ENCODE data around the gene TRAPPC3L. TPM values are rescaled to one million over a fixed set of nuclear protein-coding genes. Genes with fewer than 3 reads are reported as not detected.

Gene TRAPPC3L
- total and polyA plus RNA-seq, 10 donors, result 0.33 to 6.3 (median 2.9) TPM

DNA sequence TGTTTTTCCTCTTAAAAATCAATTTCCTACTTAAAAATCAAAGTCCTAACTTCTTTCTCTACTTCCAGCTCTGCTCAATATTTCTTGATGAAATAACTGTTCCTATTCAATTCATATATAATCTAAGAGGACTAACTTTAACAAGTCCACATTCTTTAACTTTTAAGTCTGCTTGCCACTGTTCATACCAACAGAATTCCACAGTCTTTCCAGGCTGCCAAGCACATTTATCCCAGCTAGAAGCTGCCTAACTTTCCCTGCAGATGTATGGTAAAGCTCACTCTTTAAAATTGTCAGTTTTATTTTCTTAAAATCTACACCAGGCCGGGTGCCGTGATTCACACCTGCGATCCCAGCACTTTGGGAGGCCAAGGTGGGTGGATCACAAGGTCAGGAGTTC is 72.8 kb downstream of the TRAPPC3L start:
- H3K4me3 ChIP-seq, result no peak overlapping the region
- H3K27me3 ChIP-seq (replicated peaks in 1 of 7), result no peaks in the 10 kb centered on the region
- H3K27ac ChIP-seq, result no peak overlapping the region
- no peak for TF ChIP-seq POLR2AphosphoS5 (IDR thresholded peaks at IDR 0.05)
- TF ChIP-seq, protein P1, sequence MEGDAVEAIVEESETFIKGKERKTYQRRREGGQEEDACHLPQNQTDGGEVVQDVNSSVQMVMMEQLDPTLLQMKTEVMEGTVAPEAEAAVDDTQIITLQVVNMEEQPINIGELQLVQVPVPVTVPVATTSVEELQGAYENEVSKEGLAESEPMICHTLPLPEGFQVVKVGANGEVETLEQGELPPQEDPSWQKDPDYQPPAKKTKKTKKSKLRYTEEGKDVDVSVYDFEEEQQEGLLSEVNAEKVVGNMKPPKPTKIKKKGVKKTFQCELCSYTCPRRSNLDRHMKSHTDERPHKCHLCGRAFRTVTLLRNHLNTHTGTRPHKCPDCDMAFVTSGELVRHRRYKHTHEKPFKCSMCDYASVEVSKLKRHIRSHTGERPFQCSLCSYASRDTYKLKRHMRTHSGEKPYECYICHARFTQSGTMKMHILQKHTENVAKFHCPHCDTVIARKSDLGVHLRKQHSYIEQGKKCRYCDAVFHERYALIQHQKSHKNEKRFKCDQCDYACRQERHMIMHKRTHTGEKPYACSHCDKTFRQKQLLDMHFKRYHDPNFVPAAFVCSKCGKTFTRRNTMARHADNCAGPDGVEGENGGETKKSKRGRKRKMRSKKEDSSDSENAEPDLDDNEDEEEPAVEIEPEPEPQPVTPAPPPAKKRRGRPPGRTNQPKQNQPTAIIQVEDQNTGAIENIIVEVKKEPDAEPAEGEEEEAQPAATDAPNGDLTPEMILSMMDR (IDR thresholded peaks at IDR 0.05 in 8 of 11, conservative IDR thresholded peaks at IDR 0.05 in 3 of 11), result no peak
- no peak for TF ChIP-seq POLR2A (IDR thresholded peaks at IDR 0.05)
- intact Hi-C loops (cut with DNase I; ENCODE audit: low total_unique reads), result no loop called here
- no peaks in the 10 kb centered on the region for H3K36me3 ChIP-seq
- H3K9me3 ChIP-seq, result no peaks in the 10 kb centered on the region
- WGBS, 5 donors, result 85 to 94% (median 87%) methylated on average over 3 of the region's 3 CpGs
- DNase-seq, result no peak
- H3K4me1 ChIP-seq, result peaks cover 19 to 39% (median 27%) of the 10 kb centered on the region in 6 donors

DNA sequence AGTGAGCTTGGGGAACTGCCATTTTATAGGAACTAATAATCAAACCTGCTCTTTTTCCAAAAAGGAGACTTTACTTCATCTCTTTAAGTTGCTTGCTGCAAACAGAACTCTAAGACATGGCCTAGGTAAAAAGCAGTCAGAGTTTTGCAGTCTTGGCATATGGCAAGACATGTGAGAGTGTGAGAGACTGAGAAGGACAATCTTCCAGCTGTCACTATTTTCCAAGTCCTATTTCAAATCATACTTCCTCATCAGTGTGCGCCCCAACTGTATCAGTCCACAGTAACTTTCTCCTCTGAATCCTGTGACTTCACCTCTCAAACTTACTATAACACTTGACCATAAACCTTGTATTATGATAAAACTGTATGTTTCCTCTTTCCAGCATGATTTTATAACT is 74.0 kb downstream of the TRAPPC3L start:
- no peak for DNase-seq
- H3K27me3 ChIP-seq (replicated peaks in 1 of 7), result no peaks in the 10 kb centered on the region
- no peaks in the 10 kb centered on the region for H3K9me3 ChIP-seq
- no peak overlapping the region for H3K4me3 ChIP-seq
- intact Hi-C loops (cut with DNase I; ENCODE audit: low total_unique reads), result no loop called here
- H3K27ac ChIP-seq, result peak overlapping the region in 2 of 8 donors; percentile 14 to 32
- H3K36me3 ChIP-seq, result no peaks in the 10 kb centered on the region
- 63 to 80% (median 73%) methylated on average over 1 of the region's 1 CpG for WGBS, 5 donors
- no peak for TF ChIP-seq POLR2A (IDR thresholded peaks at IDR 0.05)
- TF ChIP-seq, protein P1 (IDR thresholded peaks at IDR 0.05 in 8 of 11, conservative IDR thresholded peaks at IDR 0.05 in 3 of 11), result no peak
- no peak for TF ChIP-seq POLR2AphosphoS5 (IDR thresholded peaks at IDR 0.05)
- H3K4me1 ChIP-seq, result peaks cover 15 to 46% (median 24%) of the 10 kb centered on the region in 6 donors

DNA sequence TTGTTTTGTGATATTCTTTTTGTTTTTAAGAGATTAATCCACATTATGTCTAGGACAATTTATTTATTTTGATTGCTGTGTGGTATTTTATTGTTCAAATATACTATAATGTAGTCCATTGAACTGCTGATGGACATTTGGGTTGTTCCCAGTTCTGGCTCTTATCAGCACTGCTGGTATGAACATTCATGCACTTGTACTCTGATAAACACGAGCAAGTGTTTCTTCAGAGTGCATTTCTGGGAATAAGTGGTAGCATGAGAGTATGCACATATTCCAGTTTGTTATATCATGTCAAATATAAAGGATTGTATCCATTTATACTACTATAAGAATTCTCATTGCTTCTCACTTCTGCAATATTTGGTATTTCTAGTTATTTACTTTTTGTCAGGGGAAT is 77.2 kb downstream of the TRAPPC3L start:
- no peaks in the 10 kb centered on the region for H3K9me3 ChIP-seq
- no peaks in the 10 kb centered on the region for H3K27me3 ChIP-seq (replicated peaks in 1 of 7)
- TF ChIP-seq POLR2A (IDR thresholded peaks at IDR 0.05), result no peak
- TF ChIP-seq, protein P1 (IDR thresholded peaks at IDR 0.05 in 8 of 11, conservative IDR thresholded peaks at IDR 0.05 in 3 of 11), result no peak
- no peak for TF ChIP-seq POLR2AphosphoS5 (IDR thresholded peaks at IDR 0.05)
- DNase-seq, result no peak
- intact Hi-C loops (cut with DNase I; ENCODE audit: low total_unique reads), result no loop called here
- H3K27ac ChIP-seq, result peak overlapping the region in 1 of 8 donors; percentile 8
- H3K36me3 ChIP-seq, result no peaks in the 10 kb centered on the region
- peaks cover 8 to 53% (median 31%) of the 10 kb centered on the region in 6 donors for H3K4me1 ChIP-seq
- H3K4me3 ChIP-seq, result no peak overlapping the region
- 71 to 98% (median 91%) methylated on average over 1 of the region's 1 CpG for WGBS, 5 donors

DNA sequence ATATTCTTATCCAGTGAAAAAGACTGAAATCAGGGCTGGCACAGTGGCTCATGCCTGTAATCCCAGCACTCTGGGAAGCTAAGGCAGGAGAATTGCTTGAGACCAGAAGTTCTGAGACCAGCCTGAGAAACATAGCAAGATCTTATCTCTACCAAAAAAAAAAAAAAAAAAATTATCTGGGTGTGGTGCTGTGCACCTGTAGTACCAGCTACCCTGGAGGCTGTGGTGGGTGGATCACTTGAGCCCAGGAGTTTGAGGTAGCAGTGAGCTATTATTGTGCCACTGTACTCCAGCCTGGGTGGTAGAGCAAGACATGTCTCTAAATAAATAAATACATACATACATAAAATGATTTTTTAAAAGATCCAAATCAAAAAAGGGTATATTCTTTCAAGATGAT is 78.0 kb downstream of the TRAPPC3L start:
- Histone ChIP-seq H3K9me3 (no peaks in the 10 kb centered on the region), H3K27ac (peak overlapping the region in 4 of 8 donors; percentile 90 to 93 (median 91)), H3K4me1 (peaks cover 8 to 61% (median 38%) of the 10 kb centered on the region in 6 donors), H3K4me3 (no peak overlapping the region), H3K27me3 (replicated peaks in 1 of 7) (peaks cover 0 to under 1% (median 0%) of the 10 kb centered on the region in 7 donors), H3K36me3 (no peaks in the 10 kb centered on the region)
- no peak for TF ChIP-seq POLR2A (IDR thresholded peaks at IDR 0.05)
- TF ChIP-seq POLR2AphosphoS5 (IDR thresholded peaks at IDR 0.05), result no peak
- TF ChIP-seq, protein P1 (IDR thresholded peaks at IDR 0.05 in 8 of 11, conservative IDR thresholded peaks at IDR 0.05 in 3 of 11), result no peak
- intact Hi-C loops (cut with DNase I; ENCODE audit: low total_unique reads), result no loop called here
- no peak for DNase-seq
